ENCODE measurements around the gene ENAH.

Gene ENAH

GRCh38 chr1:225601902-225602589 is 50.9 kb downstream of the ENAH start:
- DNase-seq: no peak

- DNase-seq: no peak
Observed at GRCh38 chr1:225598847-225599246, 54.1 kb downstream of the ENAH start.

- DNase-seq: no peak
Observed at GRCh38 chr1:225597926-225598575, 54.9 kb downstream of the ENAH start.

- no peak for DNase-seq
Observed at GRCh38 chr1:225596736-225597135, 56.2 kb downstream of the ENAH start.

GRCh38 chr1:225595974-225596551 is 56.9 kb downstream of the ENAH start:
- DNase-seq: no peak

GRCh38 chr1:225595452-225595851 is 57.5 kb downstream of the ENAH start:
- DNase-seq: no peak

- DNase-seq: no peak
Observed at GRCh38 chr1:225593414-225593813, 59.5 kb downstream of the ENAH start.

- DNase-seq: no peak
Observed at GRCh38 chr1:225592362-225593025, 60.4 kb downstream of the ENAH start.

GRCh38 chr1:225587310-225587709 is 65.6 kb downstream of the ENAH start:
- no peak for DNase-seq

- DNase-seq: no peak
Observed at GRCh38 chr1:225581186-225581585, 71.7 kb downstream of the ENAH start.

GRCh38 chr1:225580238-225581099 is 72.5 kb downstream of the ENAH start:
- DNase-seq: no peak

GRCh38 chr1:225578251-225578977 is 74.5 kb downstream of the ENAH start:
- DNase-seq: no peak

GRCh38 chr1:225577241-225577640 is 75.7 kb downstream of the ENAH start:
- DNase-seq: no peak

GRCh38 chr1:225573216-225573615 is 79.7 kb downstream of the ENAH start:
- no peak for DNase-seq

- no peak for DNase-seq
Observed at GRCh38 chr1:225572422-225572821, 80.5 kb downstream of the ENAH start.

GRCh38 chr1:225567789-225568188 is 85.1 kb downstream of the ENAH start:
- DNase-seq: no peak

GRCh38 chr1:225565847-225566246 is 87.1 kb downstream of the ENAH start:
- DNase-seq: no peak

GRCh38 chr1:225561675-225562074 is 91.2 kb downstream of the ENAH start:
- no peak for DNase-seq

GRCh38 chr1:225559902-225560301 is 93.0 kb downstream of the ENAH start:
- no peak for DNase-seq

GRCh38 chr1:225559326-225559725 is 93.6 kb downstream of the ENAH start:
- no peak for DNase-seq

- no peak for DNase-seq
Observed at GRCh38 chr1:225556694-225557093, 96.2 kb downstream of the ENAH start.

GRCh38 chr1:225555821-225556220 is 97.1 kb downstream of the ENAH start:
- no peak for DNase-seq
